ENCODE data around the gene RIGI. TPM values are rescaled to one million over a fixed set of nuclear protein-coding genes. Genes with fewer than 3 reads are reported as not detected.

Gene RIGI
- total and polyA plus RNA-seq, 12 donors: 1.5 to 15.2 (median 4.6) TPM

DNA sequence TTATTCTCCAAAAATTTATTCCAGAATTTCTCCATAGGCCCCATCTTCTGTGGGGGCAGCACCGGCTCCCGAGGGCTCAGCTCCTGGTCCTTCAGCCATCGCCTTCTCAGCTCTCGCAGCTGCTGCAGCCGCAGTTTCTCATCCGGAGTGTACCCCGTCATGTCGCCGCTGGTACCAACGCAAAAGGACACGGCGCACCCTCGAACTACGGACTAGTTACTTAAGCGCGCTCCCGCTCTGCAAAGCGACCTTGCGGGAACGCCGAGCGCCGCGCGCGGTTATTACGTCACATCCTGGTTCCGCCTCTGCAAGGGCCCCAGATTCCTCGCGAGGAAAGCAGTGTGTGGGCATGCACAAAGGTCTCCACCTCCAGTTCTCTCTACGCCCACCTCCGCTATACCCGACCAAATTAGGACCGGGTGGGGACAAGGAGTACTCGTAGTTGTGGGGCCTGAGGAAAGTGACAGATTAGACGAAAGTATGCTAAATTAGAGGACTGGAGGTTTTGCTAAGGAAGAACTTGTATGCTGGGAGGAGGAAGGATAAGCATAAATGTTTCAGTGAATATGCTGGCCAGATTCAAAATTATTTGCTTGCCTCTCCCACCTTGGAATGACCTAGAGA is 47.0 kb upstream of the RIGI start, which contains the start of gene NDUFB6:
Gene NDUFB6, minus strand, starts transcription at position 260 of the 624 bp plus-strand sequence. Its CDS starts 99 bp downstream, at position 161.
- Histone ChIP-seq H3K27me3 (no peaks in the 10 kb centered on the region), H3K36me3 (peaks cover 0 to 27% (median 0%) of the 10 kb centered on the region in 9 donors), H3K4me3 (peak within 1 kb of the TSS; percentile 58 to 92 (median 88)), H3K9me3 (no peaks in the 10 kb centered on the region), H3K27ac (peak within 1 kb of the TSS; percentile 85 to 94 (median 92)), H3K4me1 (peaks cover 0 to 31% (median 21%) of the 10 kb centered on the region in 9 donors)
- TF ChIP-seq, protein P1, sequence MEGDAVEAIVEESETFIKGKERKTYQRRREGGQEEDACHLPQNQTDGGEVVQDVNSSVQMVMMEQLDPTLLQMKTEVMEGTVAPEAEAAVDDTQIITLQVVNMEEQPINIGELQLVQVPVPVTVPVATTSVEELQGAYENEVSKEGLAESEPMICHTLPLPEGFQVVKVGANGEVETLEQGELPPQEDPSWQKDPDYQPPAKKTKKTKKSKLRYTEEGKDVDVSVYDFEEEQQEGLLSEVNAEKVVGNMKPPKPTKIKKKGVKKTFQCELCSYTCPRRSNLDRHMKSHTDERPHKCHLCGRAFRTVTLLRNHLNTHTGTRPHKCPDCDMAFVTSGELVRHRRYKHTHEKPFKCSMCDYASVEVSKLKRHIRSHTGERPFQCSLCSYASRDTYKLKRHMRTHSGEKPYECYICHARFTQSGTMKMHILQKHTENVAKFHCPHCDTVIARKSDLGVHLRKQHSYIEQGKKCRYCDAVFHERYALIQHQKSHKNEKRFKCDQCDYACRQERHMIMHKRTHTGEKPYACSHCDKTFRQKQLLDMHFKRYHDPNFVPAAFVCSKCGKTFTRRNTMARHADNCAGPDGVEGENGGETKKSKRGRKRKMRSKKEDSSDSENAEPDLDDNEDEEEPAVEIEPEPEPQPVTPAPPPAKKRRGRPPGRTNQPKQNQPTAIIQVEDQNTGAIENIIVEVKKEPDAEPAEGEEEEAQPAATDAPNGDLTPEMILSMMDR (IDR thresholded peaks at IDR 0.05): no peak
- 0% methylated on average over 36 of the region's 36 CpGs for WGBS, 2 donors
- peak; percentile 98 to 99 (median 99) for ATAC-seq
- intact Hi-C loops (cut with DNase I): loop anchor here in 5 of 10 donors (1.0 to 10.0 kb wide), 8 partner anchors 21 to 194 kb away; partner anchors contain the start of genes ACO1 (in 2 of the 5), RIGI (in 2 of the 5), SMIM27 (in 1 of the 5) and TOPORS (in 1 of the 5)
- peak; percentile 94 to 95 for DNase-seq

DNA sequence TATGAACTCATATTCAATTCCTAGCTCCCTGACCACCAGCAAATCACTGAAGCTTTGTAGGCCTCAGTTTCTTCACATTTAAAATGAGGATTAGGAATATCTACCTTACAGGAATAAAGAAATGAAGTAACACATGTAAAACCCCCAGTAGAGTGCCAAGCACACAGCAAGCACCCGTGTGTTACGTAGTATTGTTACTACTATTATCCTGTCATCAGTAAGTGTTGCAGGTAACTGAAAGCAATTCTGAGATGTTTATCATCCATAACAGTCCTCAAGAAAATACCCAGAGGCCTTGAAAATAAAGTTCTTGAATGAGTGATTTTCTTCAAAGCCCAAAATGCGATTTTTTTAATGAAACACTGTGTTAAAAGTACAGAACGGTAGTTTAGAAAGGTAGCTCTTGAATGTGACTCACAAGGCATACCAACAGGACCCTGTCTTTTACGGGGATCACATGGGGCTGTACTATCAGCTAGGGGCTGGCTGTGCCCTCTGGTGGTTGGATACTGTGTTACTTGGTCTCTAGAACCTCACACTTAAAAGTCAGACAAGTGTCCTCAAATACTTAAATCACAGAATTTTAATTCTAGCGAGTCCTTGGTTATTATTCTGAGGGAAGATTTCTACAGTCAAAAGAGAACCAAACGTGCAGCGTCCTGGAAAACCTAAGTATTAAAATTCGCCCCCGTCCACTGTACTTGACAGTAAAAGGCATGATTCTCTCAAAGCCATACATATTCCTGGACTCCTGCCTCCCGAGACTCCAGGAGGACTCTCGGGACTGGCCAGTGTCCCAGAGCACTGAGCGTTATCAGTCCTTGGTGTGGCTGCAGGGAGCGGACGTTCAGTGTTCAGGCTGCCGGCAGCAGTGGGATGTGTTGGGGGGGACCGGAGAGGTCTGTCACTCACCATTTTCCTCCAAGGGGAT is 46.2 kb upstream of the RIGI start:
- H3K36me3 ChIP-seq: peaks cover 0 to 35% (median 0%) of the 10 kb centered on the region in 9 donors
- 1 to 2% methylated on average over 17 of the region's 17 CpGs for WGBS, 2 donors
- no peaks in the 10 kb centered on the region for H3K27me3 ChIP-seq
- peak overlapping the region; percentile 58 to 92 (median 88) for H3K4me3 ChIP-seq
- H3K27ac ChIP-seq: peak overlapping the region; percentile 85 to 94 (median 92)
- intact Hi-C loops (cut with DNase I): loop anchor here in 5 of 10 donors (1.0 to 10.0 kb wide), 7 partner anchors 20 to 193 kb away; partner anchors contain the start of genes RIGI (in 2 of the 5), ACO1 (in 1 of the 5), SMIM27 (in 1 of the 5) and TOPORS (in 1 of the 5)
- ATAC-seq (peak; percentile 63 to 94 (median 88)), DNase-seq (peak; percentile 39 to 57)
- no peaks in the 10 kb centered on the region for H3K9me3 ChIP-seq
- TF ChIP-seq, protein P1 (IDR thresholded peaks at IDR 0.05): peak in 8 of 9 donors; percentile 19 to 67 (median 56)
- H3K4me1 ChIP-seq: peaks cover 0 to 31% (median 21%) of the 10 kb centered on the region in 9 donors

DNA sequence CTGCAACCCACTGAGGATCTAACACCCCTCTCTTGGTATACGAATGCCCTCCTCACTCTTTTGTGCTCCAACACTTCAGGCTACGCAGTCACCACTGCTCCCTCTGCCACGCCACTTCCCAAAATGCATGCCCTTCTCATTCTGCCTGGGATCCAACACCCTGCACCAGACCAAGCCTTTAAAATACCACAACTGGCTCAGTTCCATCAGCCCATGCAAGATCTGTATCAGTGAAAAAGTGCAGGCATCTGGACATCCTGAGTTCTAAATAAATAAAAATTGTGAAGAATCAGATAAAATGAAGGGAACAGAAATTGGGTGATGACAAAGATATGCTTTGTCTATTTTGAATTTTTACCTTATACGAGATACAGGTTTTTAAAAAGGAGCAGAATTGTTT is 44.3 kb upstream of the RIGI start:
- DNase-seq (no peak), ATAC-seq (no peak)
- H3K36me3 ChIP-seq: peaks cover 0 to 54% (median 9%) of the 10 kb centered on the region in 9 donors
- no peak overlapping the region for H3K4me3 ChIP-seq
- intact Hi-C loops (cut with DNase I): loop anchor here in 4 of 10 donors (10.0 kb wide), 3 partner anchors 45 to 135 kb away; partner anchors contain the start of gene RIGI (in 2 of the 4)
- peaks cover 0 to 31% (median 21%) of the 10 kb centered on the region in 9 donors for H3K4me1 ChIP-seq
- TF ChIP-seq, protein P1 (IDR thresholded peaks at IDR 0.05): no peak
- no peak overlapping the region for H3K27ac ChIP-seq
- 87 to 88% methylated on average over 4 of the region's 4 CpGs for WGBS, 2 donors
- no peaks in the 10 kb centered on the region for H3K9me3 ChIP-seq
- H3K27me3 ChIP-seq: no peaks in the 10 kb centered on the region

DNA sequence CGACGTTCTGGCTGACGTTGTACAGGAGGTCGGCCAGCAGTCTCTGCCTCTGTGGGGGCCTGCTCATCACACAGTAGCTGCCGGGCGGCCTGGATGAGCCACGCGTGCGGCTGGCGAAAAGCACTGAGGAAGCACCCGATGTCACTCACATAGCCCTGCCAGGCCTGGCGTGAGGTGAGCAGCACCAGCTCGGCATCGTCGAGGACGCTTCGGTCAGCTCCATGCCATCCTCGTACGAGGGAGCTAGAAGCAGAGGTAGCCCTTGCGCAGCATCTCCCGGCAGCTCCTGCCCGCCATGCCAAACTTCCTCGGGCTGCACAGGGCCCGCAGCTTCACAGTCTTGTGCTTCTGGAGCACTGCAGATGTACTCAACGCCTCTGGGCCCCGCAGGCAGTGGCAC is 40.8 kb upstream of the RIGI start:
- Histone ChIP-seq H3K4me1 (peaks cover 0 to 20% (median 14%) of the 10 kb centered on the region in 9 donors), H3K27me3 (no peaks in the 10 kb centered on the region), H3K27ac (no peak overlapping the region), H3K4me3 (no peak overlapping the region), H3K36me3 (peaks cover 0 to 77% (median 9%) of the 10 kb centered on the region in 9 donors), H3K9me3 (no peaks in the 10 kb centered on the region)
- intact Hi-C loops (cut with DNase I): no loop called here
- DNase-seq: no peak
- 92 to 93% methylated on average over 26 of the region's 26 CpGs for WGBS, 2 donors
- TF ChIP-seq, protein P1 (IDR thresholded peaks at IDR 0.05): no peak
- ATAC-seq: peak in 3 of 8 donors; percentile 18 to 41 (median 41)

Measured in heart right ventricle (tissue), 16 donors.